HepG2 (cell line): ENCODE results near the gene BMP6. TPM values are rescaled to one million over a fixed set of nuclear protein-coding genes. Genes with fewer than 3 reads are reported as not detected.

Experiments used
- ATAC-seq: fragments of 200-7000 bp; cut with Tn5 transposase; 3 replicates; pipeline ENCODE4 v1.9.1; 2020; ENCODE audit warnings: mild to moderate bottlenecking, moderate library complexity
- BruUV-seq: library from RNA; stranded (reverse); fragments of 400-500 nt; replicated peaks from 2 replicates; lab custom pipeline; 2021; lab: Mats Ljungman, UMichigan
- CTCF ChIA-PET: fragments of 300-600 bp; formaldehyde crosslinking; extraction: SDS; loops from one replicate; lab custom pipeline; 2021; ENCODE audit warnings: low total read pairs, inconsistent platforms, low intra/inter-chr PET ratio; lab: Yijun Ruan, JAX
- POLR2A ChIA-PET: fragments of 350-600 bp; sonication (Branson Sonifier 250); formaldehyde crosslinking; loops from one replicate; lab custom pipeline; 2020; ENCODE audit warnings: antibody characterized with exemption, inconsistent platforms; lab: Yijun Ruan, JAX
- DNase-seq: peaks from one replicate; pipeline ENCODE4 v3.0.0-alpha.2; 2015; ENCODE audit warnings: low spot score
- FAIRE-seq: peaks from 3 replicates; lab custom pipeline; 2011; peaks lifted over from hg19 to GRCh38; lab: Jason Lieb, UNC
- H2AFZ ChIP-seq: one replicate; pipeline ENCODE4 v1.6.1; 2011; ENCODE audit warnings: low read length, inconsistent platforms
- H3K27ac ChIP-seq: fragments of 300-600 bp; 3 replicates; pipeline ENCODE4 v1.8.0; 2011; ENCODE audit warnings: mixed run types, mild to moderate bottlenecking, mixed read lengths, low read length, inconsistent platforms; ENCODE audit not compliant: insufficient read depth; ENCODE audit errors: extremely low read length
- H3K27me3 ChIP-seq, 2 experiments: fragments of 200-600 bp in 1 of 2; 2 replicates in 1 of 2; 3 replicates in 1 of 2; pipeline versions ENCODE4 v1.6.0 to v1.8.0; 2011; ENCODE audit warnings: low read length in 2 of 2, mild to moderate bottlenecking in 2 of 2, moderate library complexity in 2 of 2, inconsistent platforms in 1 of 2; ENCODE audit not compliant: insufficient read depth in 2 of 2, control insufficient read depth in 1 of 2
- H3K36me3 ChIP-seq, 2 experiments: fragments of 200-600 bp in 1 of 2; replicated peaks in 1 of 2; 2 replicates in 1 of 2; 3 replicates in 1 of 2; pipeline versions ENCODE4 v1.5.1 to v1.8.0; 2011; ENCODE audit warnings: low read length in 2 of 2, inconsistent platforms in 1 of 2; ENCODE audit not compliant: insufficient read depth in 2 of 2, control insufficient read depth in 1 of 2
- H3K4me1 ChIP-seq: 2 replicates; pipeline ENCODE4 v1.5.1; 2012; ENCODE audit warnings: low read length, inconsistent platforms; ENCODE audit not compliant: insufficient read depth
- H3K4me2 ChIP-seq: 2 replicates; pipeline ENCODE4 v1.6.0; 2011; ENCODE audit warnings: low read depth, low read length, inconsistent platforms
- H3K4me3 ChIP-seq, 3 experiments: fragments of 200-600 bp in 1 of 3; sonication (generic), shearing (Covaris generic) in 1 of 3; replicated peaks in 1 of 3; 2 replicates each; pipeline ENCODE4 v1.5.1; 2011 to 2016; ENCODE audit warnings: low read length in 3 of 3, inconsistent platforms in 2 of 3, low read depth in 2 of 3, mild to moderate bottlenecking in 2 of 3, control low read depth in 1 of 3, mixed read lengths in 1 of 3; ENCODE audit not compliant: insufficient read depth in 1 of 3
- H3K79me2 ChIP-seq: one replicate; pipeline ENCODE4 v1.6.1; 2011; ENCODE audit warnings: low read length, inconsistent platforms; ENCODE audit not compliant: insufficient read depth
- H3K9ac ChIP-seq: 2 replicates; pipeline ENCODE4 v1.6.0; 2011; ENCODE audit warnings: mild to moderate bottlenecking, low read depth, low read length, inconsistent platforms; ENCODE audit not compliant: insufficient read depth
- H3K9me3 ChIP-seq: 2 replicates; pipeline ENCODE4 v1.5.1; 2012; ENCODE audit warnings: mild to moderate bottlenecking, low read length
- H4K20me1 ChIP-seq: 2 replicates; pipeline ENCODE4 v1.6.0; 2011; ENCODE audit warnings: inconsistent platforms, mild to moderate bottlenecking, low read length, moderate library complexity; ENCODE audit not compliant: insufficient read depth
- BRD4 ChIP-seq: sonication (generic); formaldehyde crosslinking; IDR thresholded peaks from 2 replicates; pipeline ENCODE4 v1.4.0; 2020; ENCODE audit warnings: missing genetic modification reagents
- CHCHD3 ChIP-seq: sonication (generic); formaldehyde crosslinking; IDR thresholded peaks from 2 replicates; pipeline ENCODE4 v1.8.0; 2022; ENCODE audit warnings: mild to moderate bottlenecking, missing genetic modification reagents, moderate library complexity
- HOXA7 ChIP-seq: sonication (generic); formaldehyde crosslinking; IDR thresholded peaks from 2 replicates; pipeline ENCODE4 v1.8.1; 2022; ENCODE audit warnings: mild to moderate bottlenecking, missing genetic modification reagents, moderate library complexity
- MTA1 ChIP-seq: sonication (generic); formaldehyde crosslinking; IDR thresholded peaks from 2 replicates; pipeline ENCODE4 v1.4.0; 2020; ENCODE audit warnings: missing genetic modification reagents, mild to moderate bottlenecking, borderline replicate concordance
- MTF1 ChIP-seq: sonication (generic); formaldehyde crosslinking; IDR thresholded peaks from 2 replicates; pipeline ENCODE4 v1.5.0; 2020; ENCODE audit warnings: missing genetic modification reagents
- PAX8 ChIP-seq: sonication (generic); formaldehyde crosslinking; IDR thresholded peaks from 2 replicates; pipeline ENCODE4 v1.8.0; 2022; ENCODE audit warnings: mild to moderate bottlenecking, missing genetic modification reagents, borderline replicate concordance
- SRF ChIP-seq: IDR thresholded peaks from 2 replicates; pipeline ENCODE4 v1.6.1; 2011; ENCODE audit warnings: mild to moderate bottlenecking, low read depth, low read length, moderate library complexity
- ZFP41 ChIP-seq: sonication (generic); formaldehyde crosslinking; IDR thresholded peaks from 2 replicates; pipeline ENCODE4 v1.4.0; 2020; ENCODE audit warnings: mild to moderate bottlenecking, missing genetic modification reagents, borderline replicate concordance
- ZFP90 ChIP-seq: sonication (generic); formaldehyde crosslinking; IDR thresholded peaks from 2 replicates; pipeline ENCODE4 v1.8.0; 2022; ENCODE audit warnings: missing genetic modification reagents, mild to moderate bottlenecking, inconsistent platforms, borderline replicate concordance
- ZFX ChIP-seq: sonication (generic); formaldehyde crosslinking; IDR thresholded peaks from 2 replicates; pipeline ENCODE4 v1.4.0; 2020; ENCODE audit warnings: mild to moderate bottlenecking, low read depth, missing genetic modification reagents, moderate library complexity
- ZSCAN20 ChIP-seq: sonication (generic); formaldehyde crosslinking; IDR thresholded peaks from 2 replicates; pipeline ENCODE4 v1.4.0; 2020; ENCODE audit warnings: missing genetic modification reagents, mild to moderate bottlenecking, borderline replicate concordance
- WGBS: methylation state at CpG from one replicate; pipeline ENCODE4 v1.1.6; 2017; ENCODE audit warnings: low lambda C conversion rate; 5-methylcytosine and 5-hydroxymethylcytosine counted together
- in situ Hi-C: cut with HindIII; loops from 2 replicates; pipeline ENCODE4 v1.10.0; 2017; ENCODE audit warnings: low pct_unique_long_range_greater_than_20kb; ENCODE audit not compliant: extremely low pct_ligation_motif_present
- intact Hi-C: fragments of 100-400 bp; cut with micrococcal nuclease; formaldehyde crosslinking; loops from one replicate; pipeline ENCODE4 v1.10.0; 2022; ENCODE audit not compliant: unreplicated experiment
- polyA plus RNA-seq, 8 experiments: library from polyadenylated mRNA; depleted of rRNA in 3 of 8; stranded (reverse) in 7 of 8; unstranded in 1 of 8; fragments of >200 nt; fragmentation: Illumina TruSeq in 4 of 8; extraction: Trizol in 4 of 8; gene quantifications; 2 replicates each; pipeline versions ENCODE4 v1.2.1 to v1.2.3, GENCODE V29; 2011 to 2016; ENCODE audit warnings: low read depth in 4 of 8, missing spikeins in 1 of 8, mixed read lengths in 1 of 8; ENCODE audit not compliant: insufficient read depth in 1 of 8
- total RNA-seq, 5 experiments: library from RNA; depleted of rRNA; stranded (reverse); fragments of >200 nt; fragmentation: Illumina TruSeq; extraction: Trizol; gene quantifications; 2 replicates each; pipeline ENCODE4 v1.2.3, GENCODE V29; 2016; ENCODE audit warnings: low read depth in 1 of 5
- TF ChIP-seq, protein P1 (sequence below): IDR thresholded peaks from 2 replicates; pipeline ENCODE4 v1.6.1; 2016; ENCODE audit warnings: low read depth, control low read depth
- TF ChIP-seq, protein P2 (sequence below): sonication (generic); formaldehyde crosslinking; IDR thresholded peaks from 2 replicates; pipeline ENCODE4 v1.4.0; 2020; ENCODE audit warnings: missing genetic modification reagents, borderline replicate concordance
- TF ChIP-seq, protein P3 (sequence below): IDR thresholded peaks from 2 replicates; pipeline ENCODE4 v1.6.1; 2016; ENCODE audit warnings: low read depth, missing genetic modification reagents, missing compliant biosample characterization

BMP6 gene
- total and polyA plus RNA-seq, 2 of the 13 experiments (the other 11 are each of a cell fraction or from before 2014, with no cell fraction given), result 0.09 to 0.18 TPM

DNA sequence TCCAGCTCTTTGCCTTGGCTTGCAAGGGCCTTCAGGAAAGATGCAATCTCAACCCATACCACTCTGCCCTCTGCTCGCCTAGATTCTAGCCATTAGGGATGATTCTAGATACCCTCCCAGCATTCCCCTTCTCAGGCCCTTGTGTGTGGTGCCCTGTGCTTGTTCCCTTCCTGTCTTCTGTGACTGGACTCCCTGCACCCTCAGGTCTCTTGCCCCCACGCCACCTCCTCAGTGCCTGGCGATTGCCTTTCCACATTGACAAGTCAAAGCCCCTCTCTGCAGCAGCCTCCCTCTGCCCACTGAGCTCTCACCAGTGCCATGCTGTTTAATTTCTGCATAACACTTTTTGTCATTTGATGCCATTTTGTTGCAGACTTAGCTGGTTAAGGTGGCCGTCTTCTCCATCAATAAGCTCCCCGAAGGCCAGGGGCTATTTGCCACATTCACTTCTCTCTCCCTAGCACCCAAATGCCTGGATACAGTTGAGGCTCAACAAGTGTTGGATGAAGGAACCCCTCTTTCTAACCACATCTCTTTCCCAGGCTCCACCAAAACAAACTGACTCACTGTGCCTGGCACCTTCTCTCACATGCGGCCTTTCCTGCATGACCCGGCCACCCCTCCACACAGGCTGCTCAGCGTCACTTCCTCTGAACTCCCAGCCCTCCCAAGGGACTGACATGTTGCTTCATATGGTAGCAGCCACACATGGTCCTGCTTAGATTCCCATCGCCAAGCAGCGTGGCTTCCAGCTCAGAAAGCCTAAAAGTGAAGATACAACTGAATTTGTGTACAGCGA is 189.3 kb downstream of the BMP6 start (continued):
- TF ChIP-seq HOXA7 (no peak), CHCHD3 (CRISPR knock-in tag) (no peak), SRF (no peak), PAX8 (CRISPR knock-in tag) (no peak)
- TF ChIP-seq, protein P1, sequence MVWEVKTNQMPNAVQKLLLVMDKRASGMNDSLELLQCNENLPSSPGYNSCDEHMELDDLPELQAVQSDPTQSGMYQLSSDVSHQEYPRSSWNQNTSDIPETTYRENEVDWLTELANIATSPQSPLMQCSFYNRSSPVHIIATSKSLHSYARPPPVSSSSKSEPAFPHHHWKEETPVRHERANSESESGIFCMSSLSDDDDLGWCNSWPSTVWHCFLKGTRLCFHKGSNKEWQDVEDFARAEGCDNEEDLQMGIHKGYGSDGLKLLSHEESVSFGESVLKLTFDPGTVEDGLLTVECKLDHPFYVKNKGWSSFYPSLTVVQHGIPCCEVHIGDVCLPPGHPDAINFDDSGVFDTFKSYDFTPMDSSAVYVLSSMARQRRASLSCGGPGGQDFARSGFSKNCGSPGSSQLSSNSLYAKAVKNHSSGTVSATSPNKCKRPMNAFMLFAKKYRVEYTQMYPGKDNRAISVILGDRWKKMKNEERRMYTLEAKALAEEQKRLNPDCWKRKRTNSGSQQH (CRISPR knock-in tag), result no peak
- TF ChIP-seq, protein P2, sequence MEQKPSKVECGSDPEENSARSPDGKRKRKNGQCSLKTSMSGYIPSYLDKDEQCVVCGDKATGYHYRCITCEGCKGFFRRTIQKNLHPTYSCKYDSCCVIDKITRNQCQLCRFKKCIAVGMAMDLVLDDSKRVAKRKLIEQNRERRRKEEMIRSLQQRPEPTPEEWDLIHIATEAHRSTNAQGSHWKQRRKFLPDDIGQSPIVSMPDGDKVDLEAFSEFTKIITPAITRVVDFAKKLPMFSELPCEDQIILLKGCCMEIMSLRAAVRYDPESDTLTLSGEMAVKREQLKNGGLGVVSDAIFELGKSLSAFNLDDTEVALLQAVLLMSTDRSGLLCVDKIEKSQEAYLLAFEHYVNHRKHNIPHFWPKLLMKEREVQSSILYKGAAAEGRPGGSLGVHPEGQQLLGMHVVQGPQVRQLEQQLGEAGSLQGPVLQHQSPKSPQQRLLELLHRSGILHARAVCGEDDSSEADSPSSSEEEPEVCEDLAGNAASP (CRISPR knock-in tag), result no peak

DNA sequence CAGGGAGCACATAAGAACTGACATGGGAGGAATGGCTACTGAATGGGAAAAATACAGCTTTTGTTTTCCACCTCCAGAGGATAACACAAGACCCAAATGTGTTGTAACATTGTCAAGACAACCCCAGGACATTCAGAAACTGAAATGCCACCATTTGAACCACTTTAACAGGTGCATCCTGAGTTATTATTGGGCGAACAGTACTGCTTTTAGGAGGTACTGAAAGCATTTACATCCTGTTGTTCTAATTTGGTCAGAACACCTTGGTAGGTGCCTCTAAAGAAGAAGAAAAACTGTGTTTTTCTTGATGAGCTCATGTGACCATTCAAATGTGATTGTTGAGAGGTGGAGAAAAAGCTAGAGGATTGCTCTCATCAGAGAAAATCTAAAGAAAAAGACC is 191.1 kb downstream of the BMP6 start:
- no peak for FAIRE-seq
- peak overlapping the region; percentile 48; the same call in 1 of the 2 replicates for H3K4me2 ChIP-seq
- no peaks in the 10 kb centered on the region for H3K36me3 ChIP-seq
- no peak overlapping the region for H2AFZ ChIP-seq
- H3K4me3 ChIP-seq, result no peak overlapping the region
- in situ Hi-C loops, result no loop called here
- BruUV-seq, result no TSS peak
- no peak overlapping the region for H3K27ac ChIP-seq
- CTCF ChIA-PET, result no interaction called here
- no peaks in the 10 kb centered on the region for H3K9me3 ChIP-seq
- TF ChIP-seq BRD4 (CRISPR knock-in tag) (no peak), ZFX (CRISPR knock-in tag) (no peak), ZSCAN20 (no peak), MTA1 (CRISPR knock-in tag) (no peak), ZFP90 (CRISPR knock-in tag) (no peak), MTF1 (CRISPR knock-in tag) (no peak), ZFP41 (CRISPR knock-in tag) (no peak)
- TF ChIP-seq, protein P3, sequence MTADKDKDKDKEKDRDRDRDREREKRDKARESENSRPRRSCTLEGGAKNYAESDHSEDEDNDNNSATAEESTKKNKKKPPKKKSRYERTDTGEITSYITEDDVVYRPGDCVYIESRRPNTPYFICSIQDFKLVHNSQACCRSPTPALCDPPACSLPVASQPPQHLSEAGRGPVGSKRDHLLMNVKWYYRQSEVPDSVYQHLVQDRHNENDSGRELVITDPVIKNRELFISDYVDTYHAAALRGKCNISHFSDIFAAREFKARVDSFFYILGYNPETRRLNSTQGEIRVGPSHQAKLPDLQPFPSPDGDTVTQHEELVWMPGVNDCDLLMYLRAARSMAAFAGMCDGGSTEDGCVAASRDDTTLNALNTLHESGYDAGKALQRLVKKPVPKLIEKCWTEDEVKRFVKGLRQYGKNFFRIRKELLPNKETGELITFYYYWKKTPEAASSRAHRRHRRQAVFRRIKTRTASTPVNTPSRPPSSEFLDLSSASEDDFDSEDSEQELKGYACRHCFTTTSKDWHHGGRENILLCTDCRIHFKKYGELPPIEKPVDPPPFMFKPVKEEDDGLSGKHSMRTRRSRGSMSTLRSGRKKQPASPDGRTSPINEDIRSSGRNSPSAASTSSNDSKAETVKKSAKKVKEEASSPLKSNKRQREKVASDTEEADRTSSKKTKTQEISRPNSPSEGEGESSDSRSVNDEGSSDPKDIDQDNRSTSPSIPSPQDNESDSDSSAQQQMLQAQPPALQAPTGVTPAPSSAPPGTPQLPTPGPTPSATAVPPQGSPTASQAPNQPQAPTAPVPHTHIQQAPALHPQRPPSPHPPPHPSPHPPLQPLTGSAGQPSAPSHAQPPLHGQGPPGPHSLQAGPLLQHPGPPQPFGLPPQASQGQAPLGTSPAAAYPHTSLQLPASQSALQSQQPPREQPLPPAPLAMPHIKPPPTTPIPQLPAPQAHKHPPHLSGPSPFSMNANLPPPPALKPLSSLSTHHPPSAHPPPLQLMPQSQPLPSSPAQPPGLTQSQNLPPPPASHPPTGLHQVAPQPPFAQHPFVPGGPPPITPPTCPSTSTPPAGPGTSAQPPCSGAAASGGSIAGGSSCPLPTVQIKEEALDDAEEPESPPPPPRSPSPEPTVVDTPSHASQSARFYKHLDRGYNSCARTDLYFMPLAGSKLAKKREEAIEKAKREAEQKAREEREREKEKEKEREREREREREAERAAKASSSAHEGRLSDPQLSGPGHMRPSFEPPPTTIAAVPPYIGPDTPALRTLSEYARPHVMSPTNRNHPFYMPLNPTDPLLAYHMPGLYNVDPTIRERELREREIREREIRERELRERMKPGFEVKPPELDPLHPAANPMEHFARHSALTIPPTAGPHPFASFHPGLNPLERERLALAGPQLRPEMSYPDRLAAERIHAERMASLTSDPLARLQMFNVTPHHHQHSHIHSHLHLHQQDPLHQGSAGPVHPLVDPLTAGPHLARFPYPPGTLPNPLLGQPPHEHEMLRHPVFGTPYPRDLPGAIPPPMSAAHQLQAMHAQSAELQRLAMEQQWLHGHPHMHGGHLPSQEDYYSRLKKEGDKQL (CRISPR knock-in tag), result no peak
- no peak for ATAC-seq
- H3K27me3 ChIP-seq, result no peaks in the 10 kb centered on the region
- no peaks in the 10 kb centered on the region for H4K20me1 ChIP-seq
- POLR2A ChIA-PET, result interaction anchor here (1.7 kb wide), 1 partner anchor 57 kb away, joined by 7 read pairs; no protein-coding TSS in a partner anchor
- WGBS, result 30% methylated on average over 1 of the region's 1 CpG
- intact Hi-C loops, result loop anchor here (2.0 kb wide), 1 partner anchor 58 kb away; no protein-coding TSS in a partner anchor
- peaks cover 59% of the 10 kb centered on the region for H3K4me1 ChIP-seq
- H3K9ac ChIP-seq, result no peak overlapping the region
- DNase-seq, result no peak
- no peaks in the 10 kb centered on the region for H3K79me2 ChIP-seq
